Hippocampal formation (tissue), 2 donors: ENCODE data around the gene PCDHA2.
"Not testable (repeated sequence)": the region's sequence is repeated elsewhere in the genome, so short reads cannot be mapped to it uniquely, and the experiment has no call there.

Experiments used
- DNase-seq, 2 donors: peaks; one replicate each; lab custom pipeline; 2025; lab: John Stamatoyannopoulos, UW

Gene PCDHA2

GRCh38 chr5:140821375-140822280 lies 27.0 kb downstream of the PCDHA2 start, which contains the start of gene PCDHA5:
Gene PCDHA5, plus strand, starts transcription at chr5:140821613.
- DNase-seq: no peak

- no peak for DNase-seq
Measured at GRCh38 chr5:140822281-140822629, 27.6 kb downstream of the PCDHA2 start.

- not testable (repeated sequence) for DNase-seq
Measured at GRCh38 chr5:140822969-140823368, 28.3 kb downstream of the PCDHA2 start.

GRCh38 chr5:140823475-140823874 lies 28.8 kb downstream of the PCDHA2 start:
- no peak for DNase-seq

GRCh38 chr5:140827704-140828361 lies 33.2 kb downstream of the PCDHA2 start, which contains the start of gene PCDHA6:
Gene PCDHA6, plus strand, starts transcription at chr5:140827960. Its CDS starts 132 bp downstream, at chr5:140828092.
- DNase-seq: no peak

- DNase-seq: no peak
Measured at GRCh38 chr5:140828362-140828737, 33.7 kb downstream of the PCDHA2 start.

GRCh38 chr5:140829511-140830501 lies 35.2 kb downstream of the PCDHA2 start:
- not testable (repeated sequence) for DNase-seq

- peak in 1 of 2 donors; percentile 9 for DNase-seq
Measured at GRCh38 chr5:140833993-140834392, 39.3 kb downstream of the PCDHA2 start, which contains the start of gene PCDHA7. Gene PCDHA7, plus strand, starts transcription at chr5:140834269. Its CDS starts 115 bp downstream, at chr5:140834384.

GRCh38 chr5:140834439-140835008 lies 39.9 kb downstream of the PCDHA2 start:
- not testable (repeated sequence) for DNase-seq

GRCh38 chr5:140835622-140836510 lies 41.2 kb downstream of the PCDHA2 start:
- DNase-seq: no peak

- DNase-seq: peak; percentile 39 to 43
Measured at GRCh38 chr5:140840978-140841962, 46.6 kb downstream of the PCDHA2 start, which contains the start of gene PCDHA8. Gene PCDHA8, plus strand, starts transcription at chr5:140841187. Its CDS starts 135 bp downstream, at chr5:140841322.

- no peak for DNase-seq
Measured at GRCh38 chr5:140842798-140843733, 48.4 kb downstream of the PCDHA2 start.
